A549 treated with CpdA at 1 μM for 4 hours (cell line): ENCODE results near the gene SLC25A4. TPM values are rescaled to one million over a fixed set of nuclear protein-coding genes. Genes with fewer than 3 reads are reported as not detected.

ENCODE experiments used
- total RNA-seq: library from RNA; stranded (reverse); fragments of 200-300 nt; extraction: Qiagen RNA extraction; gene quantifications from 5 replicates; pipeline ENCODE4 v1.2.3, GENCODE V29; 2022; ENCODE audit warnings: low read depth

SLC25A4 gene
- 11.8 to 14.7 TPM (median 14.5 TPM) in 5 replicates for total RNA-seq

DNA sequence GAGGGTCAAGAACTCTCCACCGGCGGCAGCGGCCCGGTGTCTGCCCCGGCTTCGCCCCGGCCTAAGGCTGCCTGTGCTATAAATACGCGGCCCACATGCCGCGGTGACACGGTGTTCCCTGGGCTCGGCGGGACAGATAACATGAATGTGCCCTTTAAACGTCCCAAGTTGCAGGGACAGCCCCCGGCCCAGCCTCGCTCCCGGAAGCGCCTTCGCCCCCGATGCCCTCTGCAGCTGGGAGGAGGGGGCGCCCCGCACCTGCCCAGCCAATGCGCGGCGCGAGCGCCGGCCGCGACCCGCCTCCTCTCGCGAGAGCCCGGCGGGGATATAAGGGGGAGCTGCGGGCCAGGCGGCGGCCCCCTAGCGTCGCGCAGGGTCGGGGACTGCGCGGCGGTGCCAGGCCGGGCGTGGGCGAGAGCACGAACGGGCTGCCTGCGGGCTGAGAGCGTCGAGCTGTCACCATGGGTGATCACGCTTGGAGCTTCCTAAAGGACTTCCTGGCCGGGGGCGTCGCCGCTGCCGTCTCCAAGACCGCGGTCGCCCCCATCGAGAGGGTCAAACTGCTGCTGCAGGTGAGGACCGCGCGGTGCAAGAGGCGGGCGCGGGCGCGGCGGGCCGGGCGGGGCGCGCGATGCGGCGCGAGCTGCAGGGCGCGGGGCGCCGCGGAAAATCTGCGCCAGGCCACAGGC lies at the start of gene SLC25A4:
SLC25A4 (plus strand) TSS at position 355 of the 689 bp plus-strand sequence; CDS start at position 462, 107 bp downstream.

Other genes starting within 250 kb of the SLC25A4 start
- 0.17 TPM in 1 of 5 replicates, not detected in the others for gene HELT, start 124.8 kb upstream of the SLC25A4 start, total RNA-seq
- 9.6 to 14.7 TPM (median 12.2 TPM) in 5 replicates for gene CFAP97, start 60.7 kb downstream of the SLC25A4 start, total RNA-seq
- 7.3 to 9.8 TPM (median 9.5 TPM) in 5 replicates for gene SNX25, start 66.3 kb downstream of the SLC25A4 start, total RNA-seq